Activated naive CD4-positive, alpha-beta T cell treated with anti-CD3 and anti-CD28 coated beads, Interleukin-2, amount 50 U/mL, for 72 hours (primary cell): ENCODE measurements around the gene NDUFB8. TPM values are rescaled to one million over a fixed set of nuclear protein-coding genes. Genes with fewer than 3 reads are reported as not detected.

Source experiments
- ATAC-seq, 2 donors: fragments of 150-1000 bp; cut with Tn5 transposase; 2 replicates each; pipeline ENCODE4 v1.10.0; 2021; ENCODE audit warnings: mild to moderate bottlenecking in 2 of 2, moderate library complexity in 2 of 2
- DNase-seq, 2 donors: peaks; one replicate each; pipeline ENCODE4 v3.0.0; 2021 to 2022; ENCODE audit warnings: low spot score in 2 of 2
- H3K27ac Mint-ChIP-seq, 2 donors: one replicate each; pipeline ENCODE4 v1.8.0; 2022; ENCODE audit warnings: mild to moderate bottlenecking in 2 of 2, mixed read lengths in 2 of 2
- H3K36me3 Mint-ChIP-seq, 2 donors: one replicate each; pipeline ENCODE4 v1.8.0; 2022; ENCODE audit warnings: mixed read lengths in 2 of 2
- H3K9me3 Mint-ChIP-seq, 2 donors: one replicate each; pipeline ENCODE4 v1.8.0; 2022; ENCODE audit warnings: mixed read lengths in 2 of 2
- total RNA-seq, 2 donors: library from RNA; stranded (reverse); gene quantifications; one replicate each; pipeline ENCODE4 v1.2.3, GENCODE V29; 2022

The NDUFB8 gene
- total RNA-seq, 2 donors from 2014 or later = 326 to 391 TPM

DNA sequence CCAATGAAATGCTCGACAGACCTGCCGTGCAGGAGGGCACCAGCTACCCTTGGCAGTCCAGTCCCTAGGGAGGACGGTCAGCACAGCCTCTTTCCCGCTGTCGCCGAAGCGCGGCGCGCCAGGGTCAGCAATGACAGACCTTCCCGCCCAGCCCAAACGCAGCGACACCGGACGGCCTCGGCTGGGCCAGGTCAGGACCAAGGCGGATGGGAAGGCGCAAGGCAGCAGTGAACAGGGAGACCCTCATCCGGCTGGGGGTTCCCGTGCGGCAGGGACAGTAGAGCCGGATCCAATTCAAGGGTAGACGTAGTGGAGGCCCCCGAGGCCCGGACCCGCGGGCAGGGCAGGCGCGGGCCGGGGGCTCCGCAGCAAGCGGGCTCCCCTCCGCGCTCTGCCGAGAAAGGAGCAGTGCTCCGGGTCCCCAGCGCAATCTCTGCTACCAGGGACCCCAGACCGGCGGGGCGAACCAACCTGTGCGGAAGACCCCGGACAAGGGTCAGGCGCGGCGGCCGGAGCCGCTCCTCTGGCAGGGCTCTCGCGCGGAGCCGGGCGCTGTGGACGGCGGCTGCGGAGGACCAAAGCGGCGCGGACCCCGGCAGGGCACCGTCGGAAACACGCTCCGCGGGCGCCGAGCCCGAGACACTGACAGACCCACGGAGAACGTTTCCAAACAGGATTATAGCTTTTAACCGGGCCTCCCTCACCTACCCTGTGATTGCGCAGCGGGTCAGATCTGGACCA lies 10.2 kb downstream of the NDUFB8 start, which contains the start of gene SEC31B:
TSS of gene SEC31B (minus strand) at position 551 of the 741 bp plus-strand sequence. CDS start 2,909 bp downstream, outside the sequence.
- Mint-ChIP-seq H3K9me3 (no peaks in the 10 kb centered on the region), H3K27ac (no peak within 1 kb of the TSS), H3K36me3 (peaks cover 14 to 15% of the 10 kb centered on the region in 2 donors)
- DNase-seq = no peak
- ATAC-seq = peak; percentile 11 to 24

DNA sequence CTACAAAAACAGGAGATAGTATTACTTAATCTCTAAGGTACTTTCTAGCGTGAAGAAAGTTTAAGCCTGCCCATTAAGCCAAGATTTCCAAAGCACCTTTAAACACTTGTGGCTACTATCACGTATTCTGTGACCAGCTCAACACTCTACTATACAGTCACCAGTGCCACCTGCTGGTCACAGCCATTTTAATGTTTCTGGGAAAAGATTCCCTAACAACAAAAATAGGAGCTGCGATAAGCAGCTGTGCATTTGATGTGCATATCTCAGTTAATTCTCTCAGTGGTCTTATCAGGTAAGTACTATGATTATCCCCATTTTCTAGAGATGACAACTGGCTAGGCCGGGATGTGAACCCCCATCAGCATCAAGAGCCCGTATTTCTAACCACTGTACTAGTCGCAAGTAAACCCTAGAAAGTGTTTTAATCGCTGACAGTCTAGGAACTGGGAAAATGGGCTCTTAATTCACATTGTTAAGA lies 10.9 kb downstream of the NDUFB8 start:
- peak; percentile 76 to 80 for ATAC-seq
- no peak overlapping the region for H3K27ac Mint-ChIP-seq
- DNase-seq = peak in 1 of 2 donors; percentile 72
- H3K36me3 Mint-ChIP-seq = peaks cover 15 to 20% of the 10 kb centered on the region in 2 donors
- H3K9me3 Mint-ChIP-seq = no peaks in the 10 kb centered on the region

DNA sequence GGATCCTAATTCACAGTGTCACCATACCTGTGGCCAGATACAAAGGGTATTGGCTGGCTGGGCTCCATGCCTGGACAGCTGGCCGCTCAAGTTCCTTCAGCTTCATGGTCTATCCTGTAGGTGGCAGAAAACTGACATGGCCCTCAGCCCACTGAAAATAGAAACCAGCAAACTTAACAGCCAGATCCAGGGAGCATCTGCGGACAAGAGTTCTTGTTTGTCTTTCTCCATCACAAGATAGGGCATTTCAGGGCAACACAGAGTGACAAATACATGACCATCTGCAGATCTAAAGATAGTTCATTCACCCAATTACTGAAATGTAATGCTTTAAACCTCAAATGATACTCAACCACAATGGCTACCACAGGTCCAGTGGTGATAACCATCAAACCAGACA lies 12.8 kb downstream of the NDUFB8 start:
- DNase-seq (no peak), ATAC-seq (peak in 1 of 2 donors; percentile 38)
- Mint-ChIP-seq H3K36me3 (peaks cover 27 to 30% of the 10 kb centered on the region in 2 donors), H3K9me3 (no peaks in the 10 kb centered on the region), H3K27ac (no peak overlapping the region)

DNA sequence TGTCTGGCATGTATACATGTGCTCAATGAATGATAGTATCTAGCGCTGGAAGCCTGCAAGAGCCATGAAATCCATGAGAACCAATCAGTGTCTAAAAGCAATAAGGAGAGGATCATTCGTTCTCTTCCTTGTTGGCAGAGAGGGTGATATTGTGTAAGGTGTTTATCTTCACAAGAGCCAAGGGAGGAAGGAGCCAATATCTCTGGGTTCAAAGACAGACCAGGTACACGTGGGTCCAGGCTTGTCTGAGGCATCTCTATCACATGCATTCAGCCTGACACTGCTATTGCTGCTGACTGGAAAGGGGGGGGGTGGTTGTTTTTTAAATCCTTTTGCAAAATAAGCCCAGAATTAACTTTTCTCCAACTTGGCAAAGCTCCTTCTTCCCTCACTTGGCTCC lies 14.1 kb downstream of the NDUFB8 start:
- Mint-ChIP-seq H3K36me3 (peaks cover 27 to 30% of the 10 kb centered on the region in 2 donors), H3K9me3 (no peaks in the 10 kb centered on the region), H3K27ac (no peak overlapping the region)
- DNase-seq (no peak), ATAC-seq (no peak)

DNA sequence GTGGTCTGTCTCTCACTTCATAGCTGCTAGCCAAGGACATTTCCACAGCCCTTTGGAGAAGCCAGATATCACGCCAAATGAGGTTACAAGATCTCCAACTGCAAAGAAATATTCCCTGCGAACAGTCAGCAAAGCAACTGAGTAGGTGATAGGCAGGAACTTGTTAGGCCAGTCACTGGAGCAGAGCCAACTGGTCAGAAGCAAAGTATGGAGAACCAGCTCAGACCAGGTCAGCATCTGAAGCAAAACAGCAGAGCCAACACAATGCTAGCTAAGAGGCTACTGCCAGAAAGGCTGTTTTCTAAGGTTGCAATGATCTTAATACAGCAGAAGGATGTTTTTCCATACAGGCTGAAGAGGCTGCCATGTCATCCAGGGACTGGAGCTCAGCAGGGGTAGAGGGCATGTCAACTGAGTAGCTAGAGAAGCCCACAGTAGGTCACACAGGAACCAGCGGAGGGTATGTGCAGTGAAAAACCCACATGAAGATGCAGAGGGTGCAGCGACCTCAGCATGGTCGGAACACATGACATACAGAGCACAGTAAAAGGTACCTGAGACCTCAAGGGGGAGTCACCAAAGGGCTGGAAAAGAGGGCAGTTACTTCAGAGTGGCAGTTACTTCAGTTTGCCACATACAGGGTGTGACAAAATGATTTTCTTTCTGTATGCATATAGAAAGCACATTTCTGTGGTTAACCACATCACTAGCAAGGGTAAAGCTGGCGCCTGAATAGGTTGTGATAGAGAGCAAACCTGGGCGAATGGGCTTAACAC lies 18.9 kb downstream of the NDUFB8 start:
- DNase-seq = peak; percentile 66 to 87
- H3K27ac Mint-ChIP-seq = peak overlapping the region; percentile 93 to 97
- peak; percentile 80 to 83 for ATAC-seq
- no peaks in the 10 kb centered on the region for H3K9me3 Mint-ChIP-seq
- H3K36me3 Mint-ChIP-seq = peaks cover 32 to 47% of the 10 kb centered on the region in 2 donors

DNA sequence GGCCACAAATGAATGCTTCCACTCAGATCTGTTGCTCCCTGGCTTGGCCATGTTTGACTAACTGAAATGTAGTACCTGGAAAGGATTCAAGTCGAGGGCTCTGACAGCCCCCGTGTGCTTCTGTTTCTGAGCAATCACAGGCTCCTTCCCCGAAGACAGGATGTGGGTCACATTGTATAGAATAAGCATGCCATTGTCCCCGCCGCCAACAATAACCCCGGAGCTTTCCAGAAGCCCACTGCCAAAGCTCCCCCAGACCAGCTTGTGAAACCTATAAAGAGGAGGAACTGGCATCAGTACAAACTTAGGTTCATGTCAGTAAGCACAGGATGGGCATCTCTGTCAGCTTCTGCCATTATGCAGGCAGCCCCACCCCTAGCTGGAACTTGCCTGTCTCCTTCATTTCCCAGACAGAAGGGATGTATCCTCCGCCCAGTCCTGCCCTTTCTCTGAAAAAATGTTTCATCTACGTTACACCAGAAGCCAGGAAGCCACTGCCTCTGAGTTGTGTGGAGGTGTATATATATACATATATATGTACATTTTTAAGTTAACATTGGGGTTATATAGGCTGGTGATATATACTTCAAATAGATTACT lies 20.3 kb downstream of the NDUFB8 start:
- peaks cover 33 to 60% of the 10 kb centered on the region in 2 donors for H3K36me3 Mint-ChIP-seq
- H3K9me3 Mint-ChIP-seq = no peaks in the 10 kb centered on the region
- peak; percentile 28 to 55 for ATAC-seq
- peak; percentile 59 to 71 for DNase-seq
- peak overlapping the region; percentile 93 to 97 for H3K27ac Mint-ChIP-seq

DNA sequence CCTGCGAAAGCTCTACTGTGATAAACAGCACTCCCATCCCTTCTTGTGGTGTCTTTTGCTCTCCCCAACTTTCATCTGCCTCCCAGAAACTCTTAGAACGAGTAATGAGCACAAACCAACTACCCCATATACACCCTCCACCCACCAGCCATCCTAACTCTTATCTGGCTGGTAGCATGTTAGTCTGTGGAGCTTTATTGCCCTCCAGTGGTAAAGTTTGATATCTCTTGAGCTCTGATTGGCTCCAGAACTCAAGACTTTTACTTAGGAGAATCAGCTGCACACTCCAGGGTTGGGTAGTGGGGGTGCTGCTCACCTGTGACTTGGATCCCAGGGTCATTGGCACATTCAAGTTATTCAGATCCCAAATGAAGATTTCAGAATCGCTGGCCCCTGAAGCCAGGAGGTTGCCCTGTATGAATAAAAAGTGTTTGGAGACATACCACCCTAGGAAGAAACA lies 20.9 kb downstream of the NDUFB8 start:
- H3K36me3 Mint-ChIP-seq = peaks cover 35 to 61% of the 10 kb centered on the region in 2 donors
- peak in 1 of 2 donors; percentile 51 for DNase-seq
- H3K9me3 Mint-ChIP-seq = no peaks in the 10 kb centered on the region

DNA sequence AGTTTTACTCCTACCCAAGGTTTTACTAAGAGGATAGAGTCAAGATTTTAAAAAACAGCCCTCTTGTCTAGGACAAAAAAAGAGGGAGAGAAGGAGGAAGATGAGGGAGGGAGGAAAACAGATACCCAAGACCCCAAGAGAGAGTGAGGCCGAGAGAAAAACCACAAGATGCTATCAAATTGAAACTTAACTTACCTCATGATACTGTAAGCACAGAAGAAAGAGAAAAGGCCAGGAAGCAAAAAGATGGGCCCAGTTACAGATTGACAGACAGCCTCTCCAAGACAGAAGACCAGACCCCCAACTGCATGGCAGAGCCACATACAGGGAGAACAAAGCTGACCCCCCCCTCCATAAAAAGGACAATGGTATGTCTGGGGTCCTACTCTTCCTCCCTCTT lies 21.4 kb downstream of the NDUFB8 start:
- peak overlapping the region; percentile 93 to 97 for H3K27ac Mint-ChIP-seq
- no peaks in the 10 kb centered on the region for H3K9me3 Mint-ChIP-seq
- DNase-seq = no peak
- H3K36me3 Mint-ChIP-seq = peaks cover 35 to 61% of the 10 kb centered on the region in 2 donors
- no peak for ATAC-seq

More for the DNA sequence above, 20.9 kb downstream of the NDUFB8 start:
- peak overlapping the region; percentile 93 to 97 for H3K27ac Mint-ChIP-seq
- ATAC-seq = peak; percentile 23 to 51

DNA sequence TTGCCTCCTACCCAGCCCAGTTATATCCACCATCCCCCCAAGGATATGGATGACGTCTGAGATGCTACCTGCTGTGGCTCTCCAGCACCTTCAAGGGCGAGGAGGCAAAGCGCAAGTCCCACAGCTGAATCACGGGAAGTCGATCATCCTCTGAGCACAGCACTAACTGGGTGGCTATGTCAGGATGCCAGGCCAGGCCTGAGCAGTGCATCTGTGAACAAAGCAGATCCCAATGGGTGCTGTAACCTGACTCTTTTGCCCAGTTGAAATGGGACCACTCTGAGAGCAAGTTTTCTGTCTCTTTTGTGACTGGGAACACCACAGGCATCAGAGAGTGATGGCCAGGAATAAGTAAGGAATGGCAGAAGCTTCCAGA lies 22.3 kb downstream of the NDUFB8 start:
- peak overlapping the region; percentile 97 for H3K27ac Mint-ChIP-seq
- peaks cover 26 to 58% of the 10 kb centered on the region in 2 donors for H3K36me3 Mint-ChIP-seq
- DNase-seq = no peak
- no peak for ATAC-seq
- H3K9me3 Mint-ChIP-seq = no peaks in the 10 kb centered on the region

DNA sequence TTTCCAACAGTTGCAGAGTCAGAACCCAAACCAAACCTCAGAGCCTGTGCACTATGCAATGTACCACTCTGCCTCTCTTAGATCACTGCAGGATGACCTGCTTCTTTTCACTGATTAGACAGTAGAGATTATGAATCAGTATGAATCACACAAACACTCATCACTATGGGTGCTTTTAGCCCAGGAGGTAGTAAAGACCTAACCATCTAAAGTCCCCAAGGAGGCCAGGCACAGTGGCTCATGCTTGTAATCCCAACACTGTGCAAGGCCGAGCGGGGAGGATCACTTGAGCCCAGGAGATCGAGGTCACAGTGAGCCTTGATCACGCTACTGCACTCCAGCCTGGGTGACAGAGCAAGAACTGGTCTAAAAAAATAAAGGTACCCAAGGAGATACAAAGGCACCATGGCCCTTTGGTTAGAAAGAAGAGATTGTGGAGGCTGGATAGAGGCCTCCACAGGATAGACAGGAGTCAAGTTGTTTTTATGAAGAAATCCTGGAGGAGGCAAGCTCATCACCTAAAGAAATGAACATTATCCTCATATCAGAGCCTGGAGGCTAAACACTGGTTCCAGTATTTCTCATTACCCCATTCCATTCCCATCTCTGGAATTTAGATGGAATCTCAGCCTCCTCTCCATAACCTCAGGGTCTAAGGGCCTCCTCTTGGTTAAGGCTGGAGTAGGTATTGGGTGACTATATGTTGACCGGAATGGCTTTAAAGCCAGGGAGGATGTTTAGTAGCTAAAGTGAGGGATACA lies 22.9 kb downstream of the NDUFB8 start:
- peak; percentile 59 to 66 for ATAC-seq
- DNase-seq = peak in 1 of 2 donors; percentile 34

DNA sequence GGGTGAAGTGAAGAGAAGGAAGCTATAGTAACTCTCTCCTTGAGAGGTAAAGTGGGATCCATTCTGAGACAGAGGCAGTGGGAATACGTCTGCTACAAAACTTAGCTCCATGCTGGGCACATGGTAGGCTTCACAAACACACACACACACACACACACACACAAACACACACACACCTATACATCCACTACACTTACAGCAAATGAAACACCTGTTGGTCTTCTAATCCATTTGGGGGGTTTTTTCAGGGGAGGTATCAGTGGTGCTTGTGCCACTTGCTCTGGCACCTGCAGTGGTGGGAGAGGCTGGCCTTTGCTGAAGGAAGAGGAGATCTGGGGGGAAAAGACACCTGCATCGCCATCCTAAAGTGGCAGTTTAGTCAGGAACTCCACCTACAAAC lies 24.5 kb downstream of the NDUFB8 start:
- DNase-seq (no peak), ATAC-seq (no peak)
- peak overlapping the region; percentile 52 to 97 for H3K27ac Mint-ChIP-seq
- H3K36me3 Mint-ChIP-seq = peaks cover 28 to 61% of the 10 kb centered on the region in 2 donors
- H3K9me3 Mint-ChIP-seq = no peaks in the 10 kb centered on the region

More for the DNA sequence above, 22.9 kb downstream of the NDUFB8 start:
- H3K27ac Mint-ChIP-seq = peak overlapping the region; percentile 97
- H3K9me3 Mint-ChIP-seq = no peaks in the 10 kb centered on the region
- H3K36me3 Mint-ChIP-seq = peaks cover 23 to 56% of the 10 kb centered on the region in 2 donors

DNA sequence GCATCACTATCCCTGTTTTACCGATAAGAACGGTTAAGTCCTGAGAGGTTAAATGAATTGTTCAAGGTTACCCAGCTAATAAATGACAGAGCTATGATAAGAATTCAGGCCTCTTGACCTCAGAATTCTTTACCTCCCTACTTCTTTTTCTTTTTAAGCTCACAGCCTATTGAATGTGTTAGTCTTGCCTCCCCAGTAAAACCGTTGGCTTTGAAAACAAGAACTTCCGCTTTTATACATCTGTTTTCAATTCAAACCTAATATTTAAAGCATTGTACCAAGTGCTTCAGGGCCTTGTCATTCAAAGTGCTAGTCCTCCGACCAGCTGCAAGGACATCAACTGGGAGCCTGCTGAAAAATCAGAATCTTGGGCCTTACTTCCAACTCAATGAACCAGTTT lies 25.6 kb downstream of the NDUFB8 start:
- H3K9me3 Mint-ChIP-seq = no peaks in the 10 kb centered on the region
- DNase-seq (no peak), ATAC-seq (no peak)
- H3K27ac Mint-ChIP-seq = no peak overlapping the region
- H3K36me3 Mint-ChIP-seq = peaks cover 37 to 68% of the 10 kb centered on the region in 2 donors

DNA sequence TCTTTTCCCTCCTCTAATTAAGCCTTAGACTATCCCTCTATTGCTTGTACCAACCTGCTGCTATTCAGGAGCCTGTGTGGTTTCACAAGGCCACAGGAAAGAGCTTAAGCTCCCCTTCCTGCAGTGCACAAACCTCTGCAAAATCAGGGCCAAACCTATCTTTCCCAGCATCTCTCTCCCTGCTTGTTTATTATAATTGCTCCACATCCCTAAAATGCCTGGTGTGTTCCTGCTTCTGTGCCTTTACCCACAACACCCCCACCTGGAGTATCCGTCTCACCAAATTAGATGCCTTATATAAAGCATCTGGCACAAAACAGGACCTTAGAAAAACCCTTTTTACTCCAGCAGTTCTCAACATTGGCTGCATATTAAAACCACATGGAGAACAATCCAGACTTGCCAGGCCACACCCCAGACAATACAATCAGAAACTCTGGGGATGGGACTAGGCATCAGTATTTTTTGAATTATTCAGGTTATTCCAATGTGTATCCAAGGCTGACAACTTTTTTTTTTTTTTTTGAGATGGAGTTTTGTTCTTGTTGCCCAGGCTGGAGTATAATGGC lies 26.7 kb downstream of the NDUFB8 start:
- Mint-ChIP-seq H3K27ac (no peak overlapping the region), H3K36me3 (peaks cover 38 to 61% of the 10 kb centered on the region in 2 donors), H3K9me3 (no peaks in the 10 kb centered on the region)
- DNase-seq = no peak
- no peak for ATAC-seq

DNA sequence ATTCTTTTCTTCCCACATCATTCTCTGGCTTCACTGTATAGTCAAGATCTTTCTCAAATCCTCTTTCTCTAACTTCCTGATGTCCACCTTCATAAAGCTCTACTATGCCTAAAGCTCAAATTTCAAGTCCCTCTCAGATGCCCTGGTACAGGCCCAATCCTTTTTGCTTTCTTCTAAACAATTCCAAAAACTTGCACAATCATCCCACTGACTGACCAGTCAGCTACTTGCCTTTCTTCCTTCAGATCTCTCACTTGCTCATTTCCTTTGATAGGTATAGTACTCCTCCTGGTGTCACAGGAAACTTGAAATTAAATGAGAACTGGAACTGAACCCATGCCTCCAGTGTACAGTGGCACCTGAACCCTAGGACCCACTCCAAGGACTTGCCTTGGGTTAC lies 28.2 kb downstream of the NDUFB8 start:
- no peak overlapping the region for H3K27ac Mint-ChIP-seq
- no peak for ATAC-seq
- no peak for DNase-seq
- H3K9me3 Mint-ChIP-seq = no peaks in the 10 kb centered on the region
- peaks cover 34 to 55% of the 10 kb centered on the region in 2 donors for H3K36me3 Mint-ChIP-seq

DNA sequence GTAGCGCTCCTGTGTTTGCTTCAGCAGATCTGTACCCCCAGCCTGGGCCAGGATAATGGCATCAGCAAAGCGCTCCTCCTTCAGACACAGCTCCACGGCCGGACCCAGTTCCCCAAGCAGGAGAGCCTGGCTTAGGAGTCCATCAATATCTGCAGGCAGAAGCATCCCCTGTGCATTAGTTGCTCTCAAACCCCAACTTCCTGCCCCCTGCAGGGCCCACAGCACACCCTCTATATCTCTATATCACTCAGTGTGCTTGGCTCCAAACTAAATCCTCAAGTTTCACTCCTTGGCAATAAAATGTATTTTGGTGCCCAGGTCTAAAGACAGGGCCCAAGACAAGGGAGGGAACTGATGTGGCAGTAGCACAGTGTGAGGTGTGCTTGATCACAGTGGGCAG lies 31.6 kb downstream of the NDUFB8 start:
- H3K36me3 Mint-ChIP-seq = peaks cover 27 to 48% of the 10 kb centered on the region in 2 donors
- no peak overlapping the region for H3K27ac Mint-ChIP-seq
- no peak for DNase-seq
- H3K9me3 Mint-ChIP-seq = no peaks in the 10 kb centered on the region
- ATAC-seq = no peak

DNA sequence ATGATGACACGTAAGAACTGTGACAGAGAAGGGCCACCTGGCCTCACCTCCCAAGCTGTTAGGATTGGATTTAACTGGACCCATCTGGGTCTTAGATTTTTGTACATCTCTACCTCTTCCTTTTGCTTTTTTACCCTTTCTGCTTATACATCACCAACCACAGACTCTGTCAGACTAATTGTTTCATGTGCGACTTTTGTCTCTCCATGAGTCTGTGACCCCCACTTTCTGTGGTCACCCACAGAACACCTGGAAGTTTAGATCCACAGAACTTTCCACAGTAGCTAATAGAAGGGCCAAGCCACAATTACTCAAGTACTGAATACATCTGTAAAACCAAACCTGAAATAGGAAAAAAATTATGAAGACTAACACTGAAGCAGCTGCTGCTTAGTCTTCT lies 33.1 kb downstream of the NDUFB8 start:
- ATAC-seq = peak; percentile 75 to 85
- Mint-ChIP-seq H3K27ac (peak overlapping the region; percentile 38 to 54), H3K36me3 (peaks cover 26 to 43% of the 10 kb centered on the region in 2 donors), H3K9me3 (no peaks in the 10 kb centered on the region)
- DNase-seq = no peak
